Mammary epithelial cell (primary cell): Measurements from ENCODE around the gene PDIA6.

Experiments used
- CTCF ChIP-seq, 2 donors: IDR thresholded peaks in 1 of 2; conservative IDR thresholded peaks in 1 of 2; 2 replicates each; pipeline ENCODE4 v1.5.1; 2011 to 2012; ENCODE audit warnings: inconsistent platforms in 2 of 2, low read length in 2 of 2, mild to moderate bottlenecking in 2 of 2, control low read depth in 1 of 2, low read depth in 1 of 2; ENCODE audit not compliant: insufficient read depth in 1 of 2; ENCODE audit errors: extremely low read depth in 1 of 2
- EZH2 ChIP-seq: IDR thresholded peaks from 2 replicates; pipeline ENCODE4 v1.6.1; 2012; ENCODE audit warnings: low read length, inconsistent platforms, borderline replicate concordance

- TF ChIP-seq CTCF (conservative IDR thresholded peaks at IDR 0.05 in 1 of 2, IDR thresholded peaks at IDR 0.05 in 1 of 2; ENCODE audit: extremely low read depth in 1 of 2, insufficient read depth in 1 of 2, low read depth in 1 of 2, low read length in 2 of 2) = no peak
- no peak for TF ChIP-seq EZH2
These were observed 26.1 kb upstream of the PDIA6 start for GRCh38 chr2:10838734-10839133.
